NCI-H1694 treated with DMSO at 0.1 percent for 48 hours (cell line): ENCODE results near the gene DISP3.

ENCODE experiments used
- DNase-seq: peaks from one replicate; lab custom pipeline; 2025; lab: John Stamatoyannopoulos, UW

The DISP3 gene

GRCh38 chr1:11478571-11479374 lies at the start of gene DISP3:
Gene DISP3, plus strand, starts transcription at chr1:11479155. Its CDS starts 21,838 bp downstream, at chr1:11500993.
- DNase-seq: peak; percentile 69

GRCh38 chr1:11429226-11429625 lies 49.7 kb upstream of the DISP3 start:
- no peak for DNase-seq

GRCh38 chr1:11429935-11430334 lies 49.0 kb upstream of the DISP3 start:
- no peak for DNase-seq

GRCh38 chr1:11431941-11432507 lies 46.9 kb upstream of the DISP3 start:
- no peak for DNase-seq

GRCh38 chr1:11432526-11432925 lies 46.4 kb upstream of the DISP3 start:
- no peak for DNase-seq

- DNase-seq: peak; percentile 86
These were observed 44.5 kb upstream of the DISP3 start for GRCh38 chr1:11434501-11434900.

GRCh38 chr1:11434926-11435325 lies 44.0 kb upstream of the DISP3 start:
- no peak for DNase-seq

GRCh38 chr1:11438996-11439395 lies 40.0 kb upstream of the DISP3 start:
- DNase-seq: no peak

- no peak for DNase-seq
These were observed 37.6 kb upstream of the DISP3 start for GRCh38 chr1:11441211-11441952.

- no peak for DNase-seq
These were observed 35.9 kb upstream of the DISP3 start for GRCh38 chr1:11443043-11443442.

GRCh38 chr1:11443961-11444658 lies 34.8 kb upstream of the DISP3 start:
- no peak for DNase-seq

- no peak for DNase-seq
These were observed 34.0 kb upstream of the DISP3 start for GRCh38 chr1:11444907-11445306.

GRCh38 chr1:11447903-11448302 lies 31.1 kb upstream of the DISP3 start:
- no peak for DNase-seq

- DNase-seq: peak; percentile 82
These were observed 30.4 kb upstream of the DISP3 start for GRCh38 chr1:11448373-11449099.

- no peak for DNase-seq
These were observed 29.9 kb upstream of the DISP3 start for GRCh38 chr1:11449100-11449403.

- no peak for DNase-seq
These were observed 28.6 kb upstream of the DISP3 start for GRCh38 chr1:11450310-11450709.

- peak; percentile 89 for DNase-seq
These were observed 25.0 kb upstream of the DISP3 start for GRCh38 chr1:11453742-11454491.

GRCh38 chr1:11455967-11456570 lies 22.9 kb upstream of the DISP3 start:
- no peak for DNase-seq

- DNase-seq: no peak
These were observed 22.0 kb upstream of the DISP3 start for GRCh38 chr1:11456965-11457364.

- peak; percentile 60 for DNase-seq
These were observed 20.1 kb upstream of the DISP3 start for GRCh38 chr1:11458811-11459275.
